ENCODE data around the gene CHI3L1.
"Not testable (repeated sequence)": the region's sequence is repeated elsewhere in the genome, so short reads cannot be mapped to it uniquely, and the experiment has no call there.

The CHI3L1 gene

DNA sequence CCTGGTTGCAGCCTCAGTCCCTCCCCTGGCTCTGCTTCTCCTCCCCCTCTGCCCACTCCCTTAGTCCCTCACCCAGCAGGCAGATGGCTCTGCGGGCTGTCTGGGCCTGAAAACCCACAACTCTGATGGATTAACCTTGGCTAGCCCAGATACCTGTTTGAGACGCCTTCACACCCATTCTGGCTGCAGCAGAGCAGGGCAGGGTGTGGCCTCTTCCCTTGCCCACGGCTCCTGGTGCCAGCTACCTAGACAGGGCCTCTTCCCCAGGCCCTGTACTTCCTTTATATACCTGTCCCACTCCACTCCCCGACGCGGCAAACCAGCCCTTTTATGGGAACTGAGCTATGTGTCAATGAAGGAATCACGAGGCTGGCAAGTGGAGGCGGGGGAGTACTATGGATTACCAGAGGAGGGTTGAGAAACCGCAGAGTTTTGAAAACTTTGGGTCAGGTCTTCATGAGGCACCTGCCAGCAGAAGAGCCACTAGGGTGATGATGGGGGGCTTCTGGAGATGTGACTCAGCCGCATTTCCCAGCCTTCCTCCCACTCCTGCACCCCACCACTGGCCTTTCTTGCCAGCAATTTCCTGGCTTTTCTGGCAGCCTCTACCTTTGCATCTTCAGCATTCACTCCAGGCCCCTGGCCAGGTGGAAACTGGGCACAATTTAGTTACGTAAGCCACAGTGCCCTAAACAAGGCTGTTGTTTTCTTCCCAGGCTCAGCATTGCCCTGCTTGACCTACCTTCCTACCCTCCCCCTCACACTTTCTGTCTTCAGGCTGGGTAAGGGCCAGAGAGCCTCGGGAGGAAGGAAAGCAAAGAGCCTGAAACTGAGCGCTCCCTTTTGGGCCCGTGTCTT is at the start of gene CHI3L1:
CHI3L1 (minus strand) TSS at position 259 of the 858 bp plus-strand sequence; CDS start at position 178, 81 bp downstream.
- DNase-seq (ENCODE audit: low read depth in 2 of 2) = no peak

DNA sequence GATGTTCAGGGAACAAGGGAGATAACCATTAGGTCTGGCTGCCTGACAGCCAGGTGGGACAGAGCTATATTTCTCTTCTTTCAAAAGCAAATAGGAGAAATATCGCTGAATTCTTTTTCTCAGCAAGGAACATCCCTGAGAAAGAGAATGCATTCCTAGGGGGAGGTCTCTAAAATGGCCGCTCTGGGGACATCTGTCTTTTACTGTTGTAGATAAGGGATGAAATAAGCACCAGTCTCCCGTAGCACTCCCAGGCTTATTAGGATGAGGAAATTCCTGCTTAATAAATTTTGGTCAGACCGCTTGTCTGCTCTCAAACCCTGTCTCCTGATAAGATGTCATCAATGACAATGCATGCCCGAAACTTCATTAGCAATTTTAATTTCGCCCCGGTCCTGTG is 48.4 kb upstream of the CHI3L1 start:
- not testable (repeated sequence) for DNase-seq (ENCODE audit: low read depth in 2 of 2)

DNA sequence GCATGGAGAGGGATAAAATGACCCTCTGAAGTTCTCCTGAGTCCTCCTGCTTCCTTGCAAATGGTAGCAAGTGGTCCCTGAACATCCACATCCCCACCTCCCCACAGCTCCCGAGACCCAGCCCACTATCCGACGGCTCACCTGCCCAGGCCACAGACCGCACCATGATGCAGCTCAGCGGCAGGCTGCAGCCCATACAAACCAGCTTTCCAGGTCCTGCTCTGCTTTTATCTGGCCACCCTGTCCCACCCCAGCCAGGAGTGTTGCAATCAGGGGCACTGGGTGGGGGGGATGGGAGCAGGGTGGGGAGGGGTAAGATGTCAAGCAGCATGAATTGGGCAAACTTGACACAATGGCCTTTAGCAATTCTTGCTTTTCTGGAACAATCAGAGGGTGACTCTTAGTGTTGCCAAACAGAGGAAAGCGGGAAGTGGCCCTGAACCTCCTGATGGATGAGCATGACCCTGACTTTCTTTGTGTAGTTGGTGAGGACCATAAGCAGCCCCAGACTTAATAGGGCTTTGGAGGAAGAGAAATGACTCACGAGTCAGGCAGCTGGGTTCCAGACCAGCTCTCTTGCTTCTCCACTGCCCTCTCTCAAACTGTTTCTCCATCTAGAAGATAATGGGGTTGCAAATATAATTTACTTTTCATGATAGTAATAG is 43.1 kb upstream of the CHI3L1 start, which contains the start of gene CHIT1:
CHIT1 (minus strand) TSS at position 203 of the 665 bp plus-strand sequence; CDS start at position 166, 37 bp downstream.
- no peak for DNase-seq (ENCODE audit: low read depth in 2 of 2)

DNA sequence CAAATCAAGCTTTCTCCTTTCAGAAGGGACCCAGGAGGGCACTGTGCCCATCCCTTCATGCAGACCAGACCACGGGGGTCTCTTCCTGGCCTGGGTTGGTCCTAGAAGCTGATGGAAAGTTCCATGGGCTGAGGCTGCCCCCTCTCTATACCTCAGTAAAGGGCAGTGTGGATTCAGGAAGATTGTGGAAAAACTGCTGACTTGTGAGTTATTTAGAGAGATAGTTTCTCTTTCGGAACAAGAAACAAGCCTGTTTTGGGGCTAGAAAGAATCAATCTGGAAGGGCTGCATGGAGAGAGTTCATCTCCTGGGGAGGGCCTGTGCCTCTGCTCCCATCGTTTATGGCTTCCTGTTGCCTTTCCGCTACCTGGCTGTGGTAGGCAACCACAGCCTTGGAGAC is 42.2 kb upstream of the CHI3L1 start:
- DNase-seq (ENCODE audit: low read depth in 2 of 2) = no peak

DNA sequence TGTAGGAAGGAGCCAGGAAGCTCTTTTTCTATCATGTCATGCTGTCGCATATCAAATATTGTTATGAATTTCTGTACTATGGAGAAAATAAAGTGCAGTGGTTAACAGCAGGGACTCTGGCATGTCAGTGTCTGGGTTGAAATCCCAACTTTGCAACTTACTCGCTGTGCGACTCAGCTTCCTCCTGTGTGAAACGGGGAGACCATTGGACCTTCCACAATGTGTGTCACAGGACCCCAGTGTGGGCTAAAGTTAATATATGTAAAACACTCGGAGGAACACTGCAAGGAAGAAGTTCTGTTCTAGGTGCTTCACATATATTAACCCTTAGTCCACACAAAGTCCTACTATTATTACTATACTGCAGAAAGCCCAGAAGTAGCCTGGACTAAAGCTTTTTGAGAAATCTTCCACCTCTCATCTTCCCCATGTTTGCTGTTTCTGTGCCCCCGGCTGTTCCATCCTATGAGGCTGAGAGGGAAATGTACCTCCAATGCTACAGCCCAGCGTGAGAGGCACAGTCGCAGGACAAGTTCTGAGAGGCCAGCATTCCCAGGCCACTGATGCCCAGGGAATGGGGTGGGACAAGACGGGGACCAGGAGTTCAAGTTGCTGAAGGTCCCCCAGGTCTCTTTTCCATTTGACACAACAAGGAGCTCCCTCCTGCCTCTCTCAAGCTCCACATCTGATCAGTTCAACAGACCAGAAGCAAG is 41.0 kb upstream of the CHI3L1 start:
- DNase-seq (ENCODE audit: low read depth in 2 of 2) = no peak

DNA sequence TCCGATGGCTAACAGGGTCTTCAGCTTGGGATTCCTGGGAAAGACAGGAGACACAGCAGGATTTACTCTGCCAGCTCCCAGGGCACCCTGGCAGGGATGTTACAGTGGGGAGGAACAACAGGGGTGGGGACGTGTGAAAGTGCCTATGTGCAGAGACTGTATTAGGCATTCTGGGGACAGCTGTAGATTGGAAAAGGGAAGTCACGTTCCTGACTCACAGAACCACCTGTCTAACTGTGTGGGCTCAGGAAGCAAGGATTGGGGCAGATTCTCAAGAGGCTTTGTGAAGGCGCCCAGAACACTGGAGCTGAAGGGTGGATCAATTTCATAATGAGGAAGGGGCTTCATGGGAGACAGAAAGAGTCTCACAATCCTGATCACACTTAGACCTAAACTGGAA is 38.6 kb upstream of the CHI3L1 start:
- DNase-seq (ENCODE audit: low read depth in 2 of 2) = no peak

DNA sequence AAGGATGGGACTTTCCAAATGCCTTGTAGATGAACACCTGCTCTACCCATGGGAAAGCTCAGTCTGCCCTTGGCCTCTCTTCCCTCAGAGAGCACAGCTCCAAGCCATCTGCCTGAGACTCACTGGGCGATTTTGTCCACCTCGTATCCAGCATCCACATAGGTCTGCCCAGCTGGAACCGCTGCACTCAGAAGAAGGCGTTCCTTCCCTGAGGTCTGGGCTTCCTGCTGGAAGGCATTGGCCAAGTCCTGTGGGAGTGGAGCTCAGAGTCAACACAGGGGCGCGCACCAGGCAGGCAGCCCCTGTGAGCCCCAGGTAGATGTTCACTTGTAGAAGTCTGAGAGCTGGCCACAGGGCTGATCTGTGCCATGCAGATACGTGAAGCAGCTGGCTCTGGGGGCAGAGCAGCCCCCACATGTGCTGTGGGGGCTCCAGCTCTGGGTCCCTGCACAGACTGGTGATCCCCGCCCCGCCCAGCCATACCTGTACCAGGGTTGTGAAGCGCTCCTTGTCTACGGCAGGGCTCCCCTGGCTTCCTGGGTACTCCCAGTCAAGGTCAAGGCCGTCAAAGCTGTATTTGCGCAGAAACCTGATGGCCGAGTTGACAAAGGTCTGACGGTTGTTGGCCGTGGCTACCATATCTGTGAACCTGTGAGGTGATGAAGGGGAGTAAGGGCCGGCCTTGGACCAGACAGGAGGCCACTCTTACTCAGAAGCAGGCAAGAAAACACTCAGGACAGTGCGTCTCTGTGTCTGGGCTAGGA is 36.7 kb upstream of the CHI3L1 start:
- no peak for DNase-seq (ENCODE audit: low read depth in 2 of 2)

DNA sequence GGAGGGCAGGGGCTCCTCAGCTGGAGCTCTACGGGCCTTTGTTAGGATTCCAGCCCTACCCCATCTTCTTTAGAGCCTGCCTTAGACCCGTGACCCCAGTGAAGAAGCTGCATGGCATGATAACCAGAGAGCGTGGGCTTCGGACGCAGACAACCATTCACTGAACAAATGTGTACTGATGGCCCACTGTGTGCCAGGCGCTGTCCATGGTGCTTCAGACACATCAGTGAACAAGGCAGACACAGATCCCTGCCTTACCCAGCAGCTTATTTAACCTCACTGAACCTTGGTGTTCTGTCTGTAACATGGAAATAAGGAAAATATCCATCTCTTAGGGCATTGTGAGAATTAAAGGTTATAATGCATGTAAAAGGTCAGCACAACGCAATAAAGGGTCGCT is 33.4 kb upstream of the CHI3L1 start:
- DNase-seq (ENCODE audit: low read depth in 2 of 2) = no peak

DNA sequence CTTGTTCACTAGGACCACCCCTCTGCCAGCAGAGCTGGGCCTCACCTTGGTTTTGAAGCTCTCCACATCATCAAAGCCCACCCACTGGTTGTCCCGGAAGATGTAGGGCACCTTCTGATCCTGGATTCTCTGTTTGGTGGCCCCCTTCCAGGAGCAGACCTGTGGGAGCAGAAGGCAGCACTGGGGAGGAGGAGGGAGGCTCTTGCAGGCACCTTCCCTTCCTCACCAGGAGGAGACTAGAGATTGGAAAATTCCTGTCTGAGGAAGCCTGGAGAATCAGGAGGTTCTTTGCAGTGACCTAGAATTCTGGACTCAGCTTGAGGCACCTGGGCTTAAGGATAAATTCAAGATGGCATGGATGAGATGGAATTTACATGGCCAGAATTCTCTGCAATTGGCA is 32.7 kb upstream of the CHI3L1 start:
- no peak for DNase-seq (ENCODE audit: low read depth in 2 of 2)

DNA sequence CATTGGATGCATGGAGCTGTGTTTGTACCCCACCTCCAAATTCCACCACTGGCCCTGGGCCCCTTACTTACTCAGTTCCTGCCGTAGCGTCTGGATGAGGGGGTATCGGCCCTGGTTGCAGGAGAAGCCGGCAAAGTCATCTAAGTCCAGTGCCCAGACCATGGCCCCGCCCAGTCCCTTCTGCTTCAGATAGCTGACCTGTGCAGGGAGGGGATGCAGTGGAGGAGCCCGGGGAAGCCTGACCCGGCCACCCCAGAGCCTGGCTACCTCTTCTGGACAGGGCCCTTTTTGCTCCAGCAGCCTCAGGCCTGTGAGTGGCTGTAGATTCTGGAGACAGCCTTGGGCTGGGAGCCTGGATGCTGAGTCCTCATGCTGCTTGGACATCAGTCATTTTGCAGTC is 31.2 kb upstream of the CHI3L1 start:
- DNase-seq (ENCODE audit: low read depth in 2 of 2) = no peak

DNA sequence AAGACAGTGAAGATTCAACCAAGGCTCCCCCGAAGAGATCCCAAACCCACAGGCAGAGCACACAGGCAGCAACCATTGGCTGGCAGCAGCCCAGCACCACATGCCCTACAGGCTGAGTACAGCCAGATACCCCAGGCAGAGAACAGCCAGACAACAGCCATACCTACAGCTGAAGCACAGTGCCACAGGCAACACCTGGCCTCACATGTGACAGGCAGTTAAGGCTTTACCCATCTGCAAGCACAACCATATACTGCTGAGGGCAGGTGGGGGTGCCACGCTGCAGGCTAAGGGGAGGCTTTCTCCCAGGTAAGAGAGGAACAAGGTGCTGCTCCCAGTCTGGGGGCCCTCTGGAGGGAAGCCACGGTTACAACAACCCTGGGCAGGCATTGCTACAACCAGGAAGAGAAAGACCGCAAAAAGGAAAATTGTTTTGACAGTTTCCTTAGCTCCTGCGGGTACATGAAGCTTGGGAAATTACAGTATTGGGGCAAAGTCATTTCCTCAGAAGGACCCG is 30.7 kb upstream of the CHI3L1 start:
- no peak for DNase-seq (ENCODE audit: low read depth in 2 of 2)

DNA sequence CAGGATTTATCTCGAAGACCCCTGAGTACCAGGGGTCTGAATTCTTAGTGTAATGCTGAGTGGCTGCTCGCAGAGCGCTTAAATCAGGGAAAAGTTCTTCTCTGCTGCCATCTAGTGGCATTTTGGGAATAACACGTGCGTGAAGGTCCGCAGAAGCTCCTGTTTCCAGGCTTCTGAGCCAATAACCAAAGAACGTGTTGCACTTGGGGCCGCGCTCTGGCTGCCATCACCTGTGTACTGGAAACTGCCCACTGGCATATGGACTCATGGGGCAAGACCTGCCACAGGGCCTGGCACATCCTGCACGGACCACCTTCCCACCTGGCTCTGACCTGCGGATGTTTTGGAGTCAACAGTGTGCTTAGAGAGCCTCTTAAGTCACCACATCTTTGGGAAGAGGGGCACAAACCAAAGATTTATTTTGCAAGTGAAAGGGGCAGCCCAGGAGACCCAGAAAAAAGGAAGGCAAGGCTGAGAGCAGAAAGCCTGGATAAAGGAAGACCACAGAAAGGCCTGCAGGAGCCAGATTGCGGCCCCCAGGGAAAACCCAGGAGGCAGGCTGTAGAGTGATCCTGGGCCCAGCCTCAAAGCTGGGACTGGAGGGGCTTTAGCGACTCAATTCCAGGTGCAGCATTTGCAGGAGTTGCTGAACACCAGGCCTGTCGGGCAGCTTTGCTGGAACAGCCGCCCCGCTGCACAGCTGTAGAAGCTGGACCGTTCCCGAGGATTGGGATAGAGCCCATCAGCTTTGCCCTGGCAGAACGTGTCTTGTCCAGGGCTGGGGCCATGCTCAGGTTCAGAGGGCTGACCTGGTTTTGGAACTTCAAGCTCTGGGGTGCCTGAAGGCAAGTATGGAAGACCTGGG is 30.0 kb upstream of the CHI3L1 start:
- peak; percentile 28 to 33 for DNase-seq (ENCODE audit: low read depth in 2 of 2)

DNA sequence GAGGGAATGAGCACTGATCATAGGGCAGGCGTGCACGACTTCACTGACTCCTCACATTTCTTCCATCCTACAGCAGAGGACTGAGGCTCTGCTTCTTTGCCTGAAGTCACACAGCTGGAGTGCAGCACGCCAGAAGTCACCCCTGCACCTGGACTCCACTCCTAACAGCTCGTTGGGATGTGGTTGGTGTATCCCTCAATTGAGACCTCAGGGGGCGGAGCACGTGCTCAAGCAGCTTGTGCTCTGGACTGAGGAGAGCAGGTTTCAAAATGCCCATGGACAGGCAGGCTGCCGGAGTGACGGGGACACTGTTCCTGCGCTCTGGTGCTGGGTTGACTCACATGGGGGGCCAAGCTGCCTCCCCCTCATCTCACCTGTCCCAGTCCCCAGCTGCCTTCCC is 29.1 kb upstream of the CHI3L1 start:
- DNase-seq (ENCODE audit: low read depth in 2 of 2) = no peak

DNA sequence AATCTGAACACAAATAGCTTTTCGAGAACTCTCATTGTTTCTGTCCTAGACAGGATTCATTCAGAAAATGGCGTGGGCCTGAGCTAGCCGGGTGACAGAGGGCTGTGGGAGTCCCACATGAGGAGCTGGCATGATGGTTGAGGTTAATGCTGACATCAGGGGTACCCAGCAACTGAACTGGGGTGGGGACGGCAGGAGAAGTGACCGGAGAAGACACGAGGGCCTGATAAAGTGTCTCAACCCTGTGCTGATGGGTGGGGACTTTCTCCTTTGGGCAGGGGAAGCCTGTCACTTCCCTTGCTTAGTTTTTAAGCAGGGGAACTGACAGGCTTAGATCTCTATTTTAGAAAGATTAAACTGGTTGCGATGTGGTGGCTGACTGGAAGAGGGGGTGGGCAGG is 28.4 kb upstream of the CHI3L1 start:
- no peak for DNase-seq (ENCODE audit: low read depth in 2 of 2)

DNA sequence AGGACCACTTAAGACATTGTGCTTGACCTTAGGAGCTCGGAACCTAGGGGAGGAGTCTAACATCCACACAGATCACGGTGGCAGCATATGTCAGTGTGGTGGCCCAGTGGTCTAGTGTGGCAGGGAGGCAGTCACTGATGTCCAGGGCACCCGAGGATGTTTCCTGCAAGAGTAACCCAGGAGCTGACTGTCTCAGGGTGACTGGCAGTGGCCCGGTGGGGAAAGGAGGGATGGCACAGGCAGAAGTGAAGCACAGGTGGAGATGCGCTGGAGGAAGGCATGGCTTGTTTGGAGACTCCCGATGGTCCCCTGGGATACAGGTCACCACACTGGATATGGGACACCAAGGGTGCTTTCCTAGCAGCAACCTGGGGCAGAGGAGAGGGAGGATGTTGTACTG is 26.6 kb upstream of the CHI3L1 start:
- DNase-seq (ENCODE audit: low read depth in 2 of 2) = no peak

DNA sequence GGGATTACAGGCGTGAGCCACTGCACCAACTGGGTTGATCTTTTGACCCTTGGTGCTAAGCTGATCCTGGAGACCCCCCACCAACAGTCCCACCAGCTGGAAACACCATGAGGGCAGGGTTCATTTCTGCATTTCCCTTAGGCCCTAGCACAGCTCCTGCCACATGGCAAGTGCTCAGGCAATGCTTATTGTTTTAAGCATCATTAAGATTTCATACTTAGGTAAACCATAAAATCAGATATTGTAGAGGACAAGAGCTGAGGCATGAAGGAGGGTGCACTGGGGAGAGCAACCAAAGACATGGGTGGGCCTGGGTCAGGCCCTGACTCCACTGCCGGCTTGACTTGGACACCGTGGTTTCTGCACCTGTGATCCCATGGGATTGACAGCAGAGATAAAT is 25.3 kb upstream of the CHI3L1 start:
- no peak for DNase-seq (ENCODE audit: low read depth in 2 of 2)

DNA sequence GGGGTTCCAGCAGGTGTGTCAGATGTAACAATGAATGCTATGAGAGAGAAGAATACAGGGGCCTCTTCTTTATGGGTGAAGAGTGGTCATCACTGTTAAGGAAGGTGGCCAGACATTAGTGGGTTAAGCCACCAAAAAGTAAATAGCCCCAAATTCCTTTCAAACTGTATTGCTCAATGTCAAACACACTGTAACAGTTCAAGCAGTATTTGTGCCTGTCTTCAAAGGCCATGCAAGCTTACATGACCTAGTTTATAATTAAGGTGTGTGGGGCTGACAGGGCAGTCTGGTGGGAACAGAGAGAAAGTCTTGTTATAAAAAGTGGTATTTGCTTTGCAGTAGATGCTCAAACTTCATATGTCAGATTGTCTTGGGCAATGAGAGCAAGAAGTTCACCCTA is 24.5 kb upstream of the CHI3L1 start:
- DNase-seq (ENCODE audit: low read depth in 2 of 2) = no peak

DNA sequence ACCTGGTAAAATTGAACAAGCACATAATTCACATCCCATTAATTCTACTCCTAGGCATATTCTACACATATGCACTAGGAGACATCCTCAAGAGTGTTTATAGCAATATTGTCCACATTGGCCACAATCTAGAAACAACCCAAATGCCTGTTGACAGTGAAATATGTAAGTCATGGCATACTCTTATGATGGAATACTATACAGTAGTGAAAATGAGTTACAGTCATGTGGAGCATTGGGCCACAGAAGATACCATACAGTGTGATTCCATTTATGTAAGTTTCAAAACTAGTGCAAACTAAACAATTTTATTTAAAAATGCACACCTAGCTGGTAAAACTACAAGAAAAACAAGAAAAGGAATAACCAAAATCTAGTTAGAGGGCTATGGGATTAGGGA is 23.8 kb upstream of the CHI3L1 start:
- DNase-seq (ENCODE audit: low read depth in 2 of 2) = no peak

DNA sequence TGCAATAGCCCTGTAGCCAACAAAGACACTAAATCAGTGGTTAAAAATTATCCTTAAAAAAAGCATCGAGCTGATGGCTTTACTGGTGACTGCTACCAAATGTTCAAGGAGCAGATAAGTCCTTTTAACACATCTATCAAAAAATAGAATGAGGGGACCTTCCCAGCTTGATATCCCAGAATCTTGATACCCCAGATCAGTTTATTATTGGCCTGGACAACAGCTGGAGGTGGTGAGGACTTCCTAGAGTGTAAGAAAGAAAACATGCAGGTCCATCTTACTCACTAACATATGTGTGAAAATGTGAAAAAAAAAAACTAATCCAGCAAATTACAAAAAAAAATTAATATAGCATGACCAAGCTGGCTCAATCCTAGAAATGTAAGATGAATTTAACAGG is 21.7 kb upstream of the CHI3L1 start:
- no peak for DNase-seq (ENCODE audit: low read depth in 2 of 2)

DNA sequence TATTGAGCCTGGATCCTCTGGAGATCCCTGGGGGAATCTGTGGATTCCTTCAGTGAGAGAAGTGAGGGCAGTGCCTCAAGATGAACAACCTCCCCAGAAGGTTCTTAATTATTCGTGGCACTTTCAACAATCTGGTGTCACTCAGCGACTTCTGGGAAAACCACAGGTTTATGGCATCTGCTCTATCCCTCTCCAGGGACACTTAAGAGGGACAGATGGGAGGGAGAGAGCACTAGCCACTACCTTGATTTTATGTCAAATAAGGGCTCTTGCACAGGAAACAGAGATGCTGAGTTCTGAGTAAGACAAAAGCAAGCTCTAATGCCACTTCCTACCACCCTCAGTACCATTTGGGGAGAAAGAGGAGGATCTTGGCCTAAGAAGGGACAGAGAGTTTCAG is 21.2 kb upstream of the CHI3L1 start:
- no peak for DNase-seq (ENCODE audit: low read depth in 2 of 2)

Measured in fibroblast of skin of left quadriceps (primary cell).